Stimulated activated CD4-positive, alpha-beta T cell treated with anti-CD3 and anti-CD28 coated beads, TNF-alpha, amount 100 ng/mL, for 4 hours (primary cell): ENCODE data around the gene ZNF780B.

Experiments used
- DNase-seq, 3 experiments: peaks; one replicate each; pipeline ENCODE4 v3.0.0-alpha.2; 2020; ENCODE audit warnings: low read depth in 3 of 3

Gene ZNF780B

DNA sequence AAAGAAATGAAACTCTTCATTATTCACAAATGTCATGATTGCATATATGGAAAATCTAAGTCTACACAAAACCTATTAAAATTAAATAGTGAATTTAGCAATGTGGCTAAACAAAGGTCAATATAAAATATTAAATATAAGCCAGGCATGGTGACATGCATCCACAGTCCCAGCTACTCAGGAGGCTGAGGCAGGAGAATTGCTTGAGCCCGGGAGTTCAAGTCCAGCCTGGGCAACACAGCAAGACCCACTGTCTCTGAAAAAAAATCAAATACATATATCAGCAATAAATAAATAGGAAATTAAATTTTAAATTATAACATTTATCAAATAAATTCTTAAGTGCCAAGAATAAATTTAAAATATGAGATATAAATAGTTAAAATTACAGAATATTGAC, 73.1 kb downstream of the ZNF780B start:
- DNase-seq = no peak
